WTC11 (cell line): ENCODE measurements around the gene AGR2. TPM values are rescaled to one million over a fixed set of nuclear protein-coding genes. Genes with fewer than 3 reads are reported as not detected.

Source experiments
- ATAC-seq: fragments of 200-7000 bp; cut with Tn5 transposase; 2 replicates; pipeline ENCODE4 v1.10.0; 2021; ENCODE audit warnings: mild to moderate bottlenecking, moderate library complexity
- CTCF ChIA-PET: fragments of 300-600 bp; sonication (Branson Sonifier 250); formaldehyde crosslinking; loops from one replicate; lab custom pipeline; 2021; ENCODE audit warnings: antibody characterized with exemption; lab: Charles Lee
- POLR2A ChIA-PET: fragments of 350-600 bp; sonication (Branson Sonifier 250); formaldehyde crosslinking; loops from one replicate; lab custom pipeline; 2021; ENCODE audit warnings: antibody characterized with exemption; lab: Charles Lee
- DNase-seq: peaks from one replicate; pipeline ENCODE4 v3.0.0; 2021; ENCODE audit warnings: low spot score
- H3K27ac Mint-ChIP-seq: 2 replicates; pipeline ENCODE4 v1.8.0; 2021; ENCODE audit warnings: mixed read lengths
- H3K27me3 Mint-ChIP-seq: 2 replicates; pipeline ENCODE4 v1.8.0; 2021; ENCODE audit warnings: low read depth, mild to moderate bottlenecking, moderate library complexity, mixed read lengths
- H3K36me3 Mint-ChIP-seq: 2 replicates; pipeline ENCODE4 v1.8.0; 2021; ENCODE audit warnings: mixed read lengths
- H3K4me1 Mint-ChIP-seq: 2 replicates; pipeline ENCODE4 v1.8.0; 2022; ENCODE audit warnings: mixed read lengths
- H3K4me3 Mint-ChIP-seq: 2 replicates; pipeline ENCODE4 v1.8.0; 2021; ENCODE audit warnings: mild to moderate bottlenecking, moderate library complexity, mixed read lengths
- H3K9me3 Mint-ChIP-seq: 2 replicates; pipeline ENCODE4 v1.8.0; 2021; ENCODE audit warnings: mixed read lengths
- ATF1 ChIP-seq: sonication (generic); formaldehyde crosslinking; IDR thresholded peaks from 2 replicates; pipeline ENCODE4 v1.8.1; 2023; ENCODE audit warnings: mild to moderate bottlenecking, moderate library complexity, missing genetic modification reagents
- CREM ChIP-seq: sonication (generic); formaldehyde crosslinking; IDR thresholded peaks from 2 replicates; pipeline ENCODE4 v1.8.1; 2022; ENCODE audit warnings: mild to moderate bottlenecking, missing genetic modification reagents, moderate library complexity
- FOXJ3 ChIP-seq: sonication (generic); formaldehyde crosslinking; IDR thresholded peaks from 2 replicates; pipeline ENCODE4 v1.9.0; 2021; ENCODE audit warnings: missing genetic modification reagents, mild to moderate bottlenecking, borderline replicate concordance
- JAZF1 ChIP-seq: fragments of 250-450 bp; sonication (Bioruptor Pico); IDR thresholded peaks from 2 replicates; pipeline ENCODE4 v1.9.0; 2021; ENCODE audit warnings: moderate library complexity, mild to moderate bottlenecking, inconsistent platforms
- JUN ChIP-seq: sonication (generic); formaldehyde crosslinking; IDR thresholded peaks from 2 replicates; pipeline ENCODE4 v1.8.0; 2023; ENCODE audit warnings: mild to moderate bottlenecking, missing genetic modification reagents
- SP1 ChIP-seq: sonication (generic); formaldehyde crosslinking; conservative IDR thresholded peaks from 2 replicates; pipeline ENCODE4 v1.8.1; 2022; ENCODE audit warnings: missing genetic modification reagents
- TEAD4 ChIP-seq: sonication (generic); formaldehyde crosslinking; IDR thresholded peaks from 2 replicates; pipeline ENCODE4 v1.8.0; 2022; ENCODE audit warnings: mild to moderate bottlenecking, missing genetic modification reagents
- ZBTB21 ChIP-seq: sonication (generic); formaldehyde crosslinking; IDR thresholded peaks from 2 replicates; pipeline ENCODE4 v1.8.1; 2023; ENCODE audit warnings: mild to moderate bottlenecking, missing genetic modification reagents, borderline replicate concordance
- ZNF396 ChIP-seq: fragments of 250-450 bp; sonication (Bioruptor Pico); IDR thresholded peaks from 2 replicates; pipeline ENCODE4 v1.8.0; 2021; ENCODE audit warnings: mild to moderate bottlenecking, moderate library complexity, borderline replicate concordance
- ZNF416 ChIP-seq: fragments of 250-450 bp; sonication (Bioruptor Pico); IDR thresholded peaks from 2 replicates; pipeline ENCODE4 v1.9.0; 2021; ENCODE audit warnings: mild to moderate bottlenecking, inconsistent platforms
- total RNA-seq: library from RNA; stranded (reverse); gene quantifications from 3 replicates; pipeline ENCODE4 v1.2.3, GENCODE V29; 2021
- TF ChIP-seq, protein P1 (sequence below): sonication (generic); formaldehyde crosslinking; IDR thresholded peaks from 2 replicates; pipeline ENCODE4 v1.8.1; 2022; ENCODE audit warnings: missing genetic modification reagents, borderline replicate concordance
- TF ChIP-seq, protein P2 (sequence below): sonication (generic); formaldehyde crosslinking; IDR thresholded peaks from 2 replicates; pipeline ENCODE4 v1.8.0; 2022; ENCODE audit warnings: mild to moderate bottlenecking, missing genetic modification reagents
- TF ChIP-seq, protein P3 (sequence below): sonication (generic); formaldehyde crosslinking; IDR thresholded peaks from 2 replicates; pipeline ENCODE4 v1.8.1; 2022; ENCODE audit warnings: mild to moderate bottlenecking, missing genetic modification reagents, moderate library complexity, borderline replicate concordance
- TF ChIP-seq, protein P4 (sequence below): sonication (generic); formaldehyde crosslinking; IDR thresholded peaks from 2 replicates; pipeline ENCODE4 v1.8.1; 2022; ENCODE audit warnings: mild to moderate bottlenecking, moderate library complexity, missing genetic modification reagents

The AGR2 gene
- total RNA-seq, 1 experiment from 2014 or later = 1.6 TPM

DNA sequence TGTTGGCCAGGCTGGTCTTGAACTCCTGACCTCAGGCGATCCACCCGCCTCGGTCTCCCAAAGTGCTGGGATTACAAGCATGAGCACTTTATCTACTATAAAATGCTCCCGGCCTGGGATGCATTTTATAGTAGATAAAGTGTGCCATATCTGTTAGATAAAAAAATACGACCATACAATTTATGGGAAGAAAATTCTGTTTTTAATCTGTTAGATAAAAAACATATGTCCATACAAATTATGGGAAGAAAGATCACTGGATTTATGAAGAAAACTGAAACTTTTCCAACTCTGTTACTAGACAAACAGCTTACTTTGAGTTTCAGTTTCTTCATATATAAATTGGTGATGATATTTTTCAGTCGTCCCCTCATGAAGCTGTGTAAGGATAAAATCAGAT is 46.8 kb downstream of the AGR2 start:
- Mint-ChIP-seq H3K36me3 (0 out of 2 replicates have a peak, but pooled peaks cover 2% of the 10 kb centered on the region), H3K9me3 (no peaks in the 10 kb centered on the region), H3K27ac (no peak overlapping the region), H3K4me3 (no peak overlapping the region), H3K4me1 (peaks cover 44% of the 10 kb centered on the region), H3K27me3 (0 out of 2 replicates have a peak, but pooled peaks cover 8% of the 10 kb centered on the region)
- DNase-seq (no peak), ATAC-seq (no peak)
- ChIA-PET POLR2A (no interaction called here), CTCF (interaction anchor here (1.3 kb wide), 1 partner anchor 43 kb away, joined by 4 read pairs; no protein-coding TSS in a partner anchor)
- no peak for TF ChIP-seq ATF1
- no peak for TF ChIP-seq CREM (CRISPR knock-in tag)
- TF ChIP-seq, protein P1, sequence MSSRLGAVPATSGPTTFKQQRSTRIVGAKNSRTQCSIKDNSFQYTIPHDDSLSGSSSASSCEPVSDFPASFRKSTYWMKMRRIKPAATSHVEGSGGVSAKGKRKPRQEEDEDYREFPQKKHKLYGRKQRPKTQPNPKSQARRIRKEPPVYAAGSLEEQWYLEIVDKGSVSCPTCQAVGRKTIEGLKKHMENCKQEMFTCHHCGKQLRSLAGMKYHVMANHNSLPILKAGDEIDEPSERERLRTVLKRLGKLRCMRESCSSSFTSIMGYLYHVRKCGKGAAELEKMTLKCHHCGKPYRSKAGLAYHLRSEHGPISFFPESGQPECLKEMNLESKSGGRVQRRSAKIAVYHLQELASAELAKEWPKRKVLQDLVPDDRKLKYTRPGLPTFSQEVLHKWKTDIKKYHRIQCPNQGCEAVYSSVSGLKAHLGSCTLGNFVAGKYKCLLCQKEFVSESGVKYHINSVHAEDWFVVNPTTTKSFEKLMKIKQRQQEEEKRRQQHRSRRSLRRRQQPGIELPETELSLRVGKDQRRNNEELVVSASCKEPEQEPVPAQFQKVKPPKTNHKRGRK = no peak
- no peak for TF ChIP-seq FOXJ3 (CRISPR knock-in tag)
- no peak for TF ChIP-seq SP1 (CRISPR knock-in tag)
- no peak for TF ChIP-seq JUN (CRISPR knock-in tag)
- TF ChIP-seq, protein P2, sequence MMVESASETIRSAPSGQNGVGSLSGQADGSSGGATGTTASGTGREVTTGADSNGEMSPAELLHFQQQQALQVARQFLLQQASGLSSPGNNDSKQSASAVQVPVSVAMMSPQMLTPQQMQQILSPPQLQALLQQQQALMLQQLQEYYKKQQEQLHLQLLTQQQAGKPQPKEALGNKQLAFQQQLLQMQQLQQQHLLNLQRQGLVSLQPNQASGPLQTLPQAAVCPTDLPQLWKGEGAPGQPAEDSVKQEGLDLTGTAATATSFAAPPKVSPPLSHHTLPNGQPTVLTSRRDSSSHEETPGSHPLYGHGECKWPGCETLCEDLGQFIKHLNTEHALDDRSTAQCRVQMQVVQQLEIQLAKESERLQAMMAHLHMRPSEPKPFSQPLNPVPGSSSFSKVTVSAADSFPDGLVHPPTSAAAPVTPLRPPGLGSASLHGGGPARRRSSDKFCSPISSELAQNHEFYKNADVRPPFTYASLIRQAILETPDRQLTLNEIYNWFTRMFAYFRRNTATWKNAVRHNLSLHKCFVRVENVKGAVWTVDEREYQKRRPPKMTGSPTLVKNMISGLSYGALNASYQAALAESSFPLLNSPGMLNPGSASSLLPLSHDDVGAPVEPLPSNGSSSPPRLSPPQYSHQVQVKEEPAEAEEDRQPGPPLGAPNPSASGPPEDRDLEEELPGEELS (CRISPR knock-in tag) = no peak
- TF ChIP-seq, protein P3, sequence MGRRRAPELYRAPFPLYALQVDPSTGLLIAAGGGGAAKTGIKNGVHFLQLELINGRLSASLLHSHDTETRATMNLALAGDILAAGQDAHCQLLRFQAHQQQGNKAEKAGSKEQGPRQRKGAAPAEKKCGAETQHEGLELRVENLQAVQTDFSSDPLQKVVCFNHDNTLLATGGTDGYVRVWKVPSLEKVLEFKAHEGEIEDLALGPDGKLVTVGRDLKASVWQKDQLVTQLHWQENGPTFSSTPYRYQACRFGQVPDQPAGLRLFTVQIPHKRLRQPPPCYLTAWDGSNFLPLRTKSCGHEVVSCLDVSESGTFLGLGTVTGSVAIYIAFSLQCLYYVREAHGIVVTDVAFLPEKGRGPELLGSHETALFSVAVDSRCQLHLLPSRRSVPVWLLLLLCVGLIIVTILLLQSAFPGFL = no peak
- TF ChIP-seq, protein P4, sequence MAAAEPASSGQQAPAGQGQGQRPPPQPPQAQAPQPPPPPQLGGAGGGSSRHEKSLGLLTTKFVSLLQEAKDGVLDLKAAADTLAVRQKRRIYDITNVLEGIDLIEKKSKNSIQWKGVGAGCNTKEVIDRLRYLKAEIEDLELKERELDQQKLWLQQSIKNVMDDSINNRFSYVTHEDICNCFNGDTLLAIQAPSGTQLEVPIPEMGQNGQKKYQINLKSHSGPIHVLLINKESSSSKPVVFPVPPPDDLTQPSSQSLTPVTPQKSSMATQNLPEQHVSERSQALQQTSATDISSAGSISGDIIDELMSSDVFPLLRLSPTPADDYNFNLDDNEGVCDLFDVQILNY (CRISPR knock-in tag) = no peak
- no peak for TF ChIP-seq ZNF396 (CRISPR knock-in tag)
- no peak for TF ChIP-seq ZBTB21 (CRISPR knock-in tag)

DNA sequence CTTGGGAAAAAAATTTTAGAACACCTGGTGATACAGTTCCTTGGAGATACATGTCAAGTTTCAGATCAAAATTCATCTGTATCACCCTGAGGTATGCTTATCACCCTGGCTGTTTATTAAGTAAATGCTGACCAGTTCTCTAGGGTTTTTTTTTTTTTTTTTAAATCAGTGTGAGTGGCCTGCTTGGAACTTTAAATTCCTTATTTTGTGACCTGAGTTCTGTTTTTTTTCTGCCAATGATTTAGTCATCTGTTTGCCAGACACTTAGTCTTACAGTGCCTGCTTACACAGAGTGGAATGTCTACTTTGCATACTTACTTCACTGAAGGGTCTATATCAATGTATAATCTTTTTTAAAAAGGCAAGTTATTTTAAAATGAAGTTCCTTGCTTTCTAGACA is 49.4 kb downstream of the AGR2 start:
- POLR2A ChIA-PET = no interaction called here
- peaks cover 36% of the 10 kb centered on the region for H3K4me1 Mint-ChIP-seq
- H3K9me3 Mint-ChIP-seq = no peaks in the 10 kb centered on the region
- TF ChIP-seq JAZF1 = no peak
- no peak for TF ChIP-seq TEAD4 (CRISPR knock-in tag)
- TF ChIP-seq, all 79 proteins: peak for 0
- ATAC-seq = no peak
- H3K27me3 Mint-ChIP-seq = 0 out of 2 replicates have a peak, but pooled peaks cover 8% of the 10 kb centered on the region
- no peaks in the 10 kb centered on the region for H3K36me3 Mint-ChIP-seq
- no peak overlapping the region for H3K27ac Mint-ChIP-seq
- CTCF ChIA-PET = no interaction called here
- H3K4me3 Mint-ChIP-seq = peak overlapping the region; percentile 87
- DNase-seq = no peak

DNA sequence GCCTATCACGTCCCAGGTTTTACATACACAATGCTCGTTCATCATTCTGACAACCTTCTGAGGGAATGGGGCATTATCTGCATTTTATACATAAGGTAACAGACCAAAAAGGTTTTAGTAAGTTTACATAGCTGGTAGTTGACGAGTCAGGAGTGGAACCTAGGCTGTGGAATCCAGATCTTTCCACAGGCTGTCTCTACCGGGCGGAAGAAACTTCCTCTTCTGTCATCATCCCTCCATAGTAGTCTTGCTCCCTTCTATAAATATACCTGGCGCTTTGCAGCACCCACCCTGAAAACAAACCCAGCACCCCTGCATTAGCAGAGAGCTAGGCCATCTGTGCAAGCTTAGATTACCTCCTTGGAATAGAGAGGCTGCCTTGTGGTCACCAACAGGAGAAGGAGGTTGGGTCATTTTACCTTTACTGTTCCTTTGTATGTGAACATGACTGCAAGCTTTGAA is 49.9 kb downstream of the AGR2 start:
- peak overlapping the region; percentile 87 for H3K4me3 Mint-ChIP-seq
- H3K36me3 Mint-ChIP-seq = no peaks in the 10 kb centered on the region
- CTCF ChIA-PET = interaction anchor here (1.8 kb wide), 1 partner anchor 60 kb away, joined by 9 read pairs; no protein-coding TSS in a partner anchor
- DNase-seq (no peak), ATAC-seq (no peak)
- no peaks in the 10 kb centered on the region for H3K9me3 Mint-ChIP-seq
- H3K4me1 Mint-ChIP-seq = peaks cover 36% of the 10 kb centered on the region
- TF ChIP-seq ZNF416 = no peak
- POLR2A ChIA-PET = no interaction called here
- peak overlapping the region; percentile 55; the same call in 1 of the 2 replicates for H3K27ac Mint-ChIP-seq
- 0 out of 2 replicates have a peak, but pooled peaks cover 8% of the 10 kb centered on the region for H3K27me3 Mint-ChIP-seq
